HEK293 (cell line): ENCODE data around the gene RBMS1.
A peak's percentile ranks its signal among the peaks of the same experiment; 100 is the strongest.

Experiments used
- CTCF ChIA-PET: fragments of 350-600 bp; formaldehyde crosslinking; extraction: SDS; loops from one replicate; lab custom pipeline; 2021; ENCODE audit warnings: antibody characterized with exemption; lab: Yijun Ruan, JAX
- POLR2A ChIA-PET: fragments of 300-600 bp; formaldehyde crosslinking; extraction: SDS; loops from one replicate; lab custom pipeline; 2020; ENCODE audit warnings: antibody characterized with exemption, inconsistent platforms; lab: Yijun Ruan, JAX
- H3K27ac ChIP-seq: fragments of 200-500 bp; sonication (Bioruptor generic); 2 replicates; pipeline ENCODE4 v1.5.1; 2014; ENCODE audit warnings: low read depth, low read length, control low read depth, inconsistent platforms; ENCODE audit errors: extremely low read depth
- H3K36me3 ChIP-seq, 2 experiments: fragments of 200-500 bp in 1 of 2; sonication (Bioruptor generic) in 1 of 2; 1 replicate in 1 of 2; 2 replicates in 1 of 2; pipeline ENCODE4 v1.5.1; 2014 to 2017; ENCODE audit warnings: inconsistent platforms in 2 of 2, low read length in 2 of 2; ENCODE audit not compliant: control insufficient read depth in 2 of 2, insufficient read depth in 1 of 2
- H3K4me1 ChIP-seq: fragments of 200-500 bp; sonication (Bioruptor generic); 2 replicates; pipeline ENCODE4 v1.5.1; 2014; ENCODE audit warnings: mild to moderate bottlenecking, low read length, inconsistent platforms; ENCODE audit not compliant: control insufficient read depth, insufficient read depth
- H3K4me3 ChIP-seq: 2 replicates; pipeline ENCODE4 v1.5.1; 2011; ENCODE audit warnings: low read depth, mild to moderate bottlenecking, control low read depth, low read length, moderate library complexity
- H3K9me3 ChIP-seq: fragments of 200-500 bp; sonication (Bioruptor generic); 2 replicates; pipeline ENCODE4 v1.5.1; 2014; ENCODE audit warnings: low read depth, low read length, inconsistent platforms; ENCODE audit not compliant: control insufficient read depth, insufficient read depth
- ELK4 ChIP-seq: IDR thresholded peaks from 2 replicates; pipeline ENCODE4 v1.6.1; 2011; ENCODE audit warnings: mild to moderate bottlenecking, low read depth, low read length, borderline replicate concordance
- GLI4 ChIP-seq: fragments of 450-650 bp; formaldehyde crosslinking; IDR thresholded peaks from 2 replicates; pipeline ENCODE4 v1.5.1; 2016; ENCODE audit warnings: missing biosample characterization, missing genetic modification characterization
- KLF7 ChIP-seq: fragments of 450-650 bp; formaldehyde crosslinking; IDR thresholded peaks from 2 replicates; pipeline ENCODE4 v1.5.1; 2016; ENCODE audit warnings: missing biosample characterization, missing genetic modification characterization, borderline replicate concordance
- PRDM1 ChIP-seq: fragments of 450-650 bp; formaldehyde crosslinking; IDR thresholded peaks from 2 replicates; pipeline ENCODE4; 2016; ENCODE audit warnings: missing biosample characterization, missing genetic modification characterization
- ZBTB11 ChIP-seq: fragments of 450-650 bp; formaldehyde crosslinking; conservative IDR thresholded peaks from 2 replicates; pipeline ENCODE4 v1.5.1; 2016; ENCODE audit warnings: low read depth, missing biosample characterization, missing genetic modification characterization
- ZEB2 ChIP-seq: fragments of 450-650 bp; formaldehyde crosslinking; IDR thresholded peaks from 2 replicates; pipeline ENCODE4 v1.5.1; 2016; ENCODE audit warnings: missing biosample characterization, missing genetic modification characterization
- ZNF311 ChIP-seq: fragments of 450-650 bp; formaldehyde crosslinking; IDR thresholded peaks from 2 replicates; pipeline ENCODE4 v1.5.1; 2017; ENCODE audit warnings: missing biosample characterization, missing genetic modification characterization, borderline replicate concordance
- ZNF514 ChIP-seq: fragments of 450-650 bp; formaldehyde crosslinking; IDR thresholded peaks from 2 replicates; pipeline ENCODE4 v1.5.1; 2016; ENCODE audit warnings: missing biosample characterization, missing genetic modification characterization
- ZNF518A ChIP-seq: fragments of 450-650 bp; formaldehyde crosslinking; conservative IDR thresholded peaks from 2 replicates; pipeline ENCODE4 v1.5.1; 2016; ENCODE audit warnings: low read depth, missing biosample characterization, missing genetic modification characterization
- ZNF596 ChIP-seq: fragments of 450-650 bp; IDR thresholded peaks from 2 replicates; pipeline ENCODE4 v1.5.0; 2018; ENCODE audit warnings: missing biosample characterization, mild to moderate bottlenecking, missing genetic modification characterization, moderate library complexity
- ZNF664 ChIP-seq: fragments of 450-650 bp; formaldehyde crosslinking; IDR thresholded peaks from 2 replicates; pipeline ENCODE4 v1.5.1; 2016; ENCODE audit warnings: missing biosample characterization, missing genetic modification characterization

Gene RBMS1

GRCh38 chr2:160457588-160457987, 36.0 kb downstream of the RBMS1 start (continued):
- TF ChIP-seq ZNF518A (tag by site-specific recombination): no peak
- TF ChIP-seq, all 188 proteins: peak for 0

GRCh38 chr2:160454070-160454797, 39.4 kb downstream of the RBMS1 start:
- Histone ChIP-seq H3K4me3 (no peak overlapping the region), H3K9me3 (no peaks in the 10 kb centered on the region), H3K36me3 (no peaks in the 10 kb centered on the region; a peak in 1 of 3 replicates), H3K27ac (no peak overlapping the region), H3K4me1 (peaks cover 16% of the 10 kb centered on the region)
- no peak for TF ChIP-seq ZNF514 (tag by site-specific recombination)
- TF ChIP-seq PRDM1 (tag by site-specific recombination): 0 out of 2 replicates have a peak, but pooled peaks have one; percentile 10
- ChIA-PET CTCF (interaction anchor here (0.6 kb wide), 1 partner anchor 610 kb away, joined by 3 read pairs; no protein-coding TSS in a partner anchor), POLR2A (no interaction called here)

- H3K4me1 ChIP-seq: peaks cover 13% of the 10 kb centered on the region
- no peak for TF ChIP-seq ZEB2 (tag by site-specific recombination)
- no peak for TF ChIP-seq KLF7
- no peak for TF ChIP-seq GLI4
- TF ChIP-seq ELK4: no peak
- no peak for TF ChIP-seq ZNF596 (tag by site-specific recombination)
- no peak for TF ChIP-seq ZBTB11 (tag by site-specific recombination)
- no peak for TF ChIP-seq ZNF664
- TF ChIP-seq ZNF311 (tag by site-specific recombination): no peak
- TF ChIP-seq, all 188 proteins: peak for 0
- CTCF ChIA-PET: interaction anchor here (0.6 kb wide), 1 partner anchor 611 kb away, joined by 3 read pairs; no protein-coding TSS in a partner anchor
- Histone ChIP-seq H3K27ac (no peak overlapping the region), H3K4me3 (no peak overlapping the region), H3K9me3 (no peaks in the 10 kb centered on the region), H3K36me3 (no peaks in the 10 kb centered on the region; a peak in 1 of 3 replicates)
- POLR2A ChIA-PET: no interaction called here
These were observed 40.3 kb downstream of the RBMS1 start for GRCh38 chr2:160453111-160453820.
